Ishikawa (cell line): Measurements from ENCODE around the gene CPLANE1.

Experiments
- EGR1 ChIP-seq: IDR thresholded peaks from 2 replicates; pipeline ENCODE4 v1.6.1; 2012
- EP300 ChIP-seq: IDR thresholded peaks from 2 replicates; pipeline ENCODE4 v1.6.1; 2012; ENCODE audit warnings: borderline replicate concordance
- FOXM1 ChIP-seq: IDR thresholded peaks from 2 replicates; pipeline ENCODE4 v1.6.1; 2012; ENCODE audit warnings: low read depth, borderline replicate concordance
- MAX ChIP-seq: IDR thresholded peaks from 2 replicates; pipeline ENCODE4 v1.6.1; 2012
- NFIC ChIP-seq: IDR thresholded peaks from 2 replicates; pipeline ENCODE4 v1.6.1; 2012
- RAD21 ChIP-seq: IDR thresholded peaks from 2 replicates; pipeline ENCODE4 v1.6.1; 2012; ENCODE audit warnings: low read depth
- REST ChIP-seq: IDR thresholded peaks from 2 replicates; pipeline ENCODE4 v1.6.1; 2012; ENCODE audit warnings: low read depth, mild to moderate bottlenecking
- TAF1 ChIP-seq: IDR thresholded peaks from 2 replicates; pipeline ENCODE4 v1.6.1; 2012; ENCODE audit warnings: low read depth, mild to moderate bottlenecking
- TEAD4 ChIP-seq: IDR thresholded peaks from 2 replicates; pipeline ENCODE4 v1.6.1; 2012
- USF1 ChIP-seq: IDR thresholded peaks from 2 replicates; pipeline ENCODE4 v1.6.1; 2012
- YY1 ChIP-seq: IDR thresholded peaks from 2 replicates; pipeline ENCODE4 v1.6.1; 2012; ENCODE audit warnings: low read depth

- TF ChIP-seq EGR1: no peak
- no peak for TF ChIP-seq TEAD4
- TF ChIP-seq NFIC: no peak
- no peak for TF ChIP-seq MAX
- TF ChIP-seq RAD21: no peak
- no peak for TF ChIP-seq TAF1
- TF ChIP-seq YY1: no peak
- TF ChIP-seq EP300: no peak
- TF ChIP-seq FOXM1: no peak
- TF ChIP-seq REST: no peak
- TF ChIP-seq USF1: no peak
Observed at GRCh38 chr5:37121465-37121864, 127.7 kb downstream of the CPLANE1 start.
